IMR-90 (cell line): ENCODE results near the gene BCAS3. TPM values are rescaled to one million over a fixed set of nuclear protein-coding genes. Genes with fewer than 3 reads are reported as not detected.
"Not testable (repeated sequence)": the region's sequence is repeated elsewhere in the genome, so short reads cannot be mapped to it uniquely, and the experiment has no call there.

ENCODE experiments used
- ATAC-seq: fragments of 200-7000 bp; cut with Tn5 transposase; 2 replicates; pipeline ENCODE4 v1.9.1; 2020; ENCODE audit warnings: low read depth, mild to moderate bottlenecking, moderate library complexity
- BruUV-seq: library from RNA; stranded (reverse); fragments of 400-500 nt; replicated peaks from 2 replicates; lab custom pipeline; 2021; lab: Mats Ljungman, UMichigan
- CTCF ChIA-PET: fragments of 300-600 bp; formaldehyde crosslinking; extraction: SDS; loops from one replicate; lab custom pipeline; 2021; ENCODE audit warnings: antibody characterized with exemption; lab: Yijun Ruan, JAX
- POLR2A ChIA-PET: fragments of 300-600 bp; sonication (Branson Sonifier 250); formaldehyde crosslinking; loops from one replicate; lab custom pipeline; 2022; ENCODE audit warnings: antibody characterized with exemption; ENCODE audit not compliant: unreplicated experiment; lab: Charles Lee
- DNase-seq: peaks from one replicate; pipeline ENCODE4 v3.0.0; 2013
- H2AFZ ChIP-seq: replicated peaks from 2 replicates; pipeline ENCODE3; 2013; ENCODE audit warnings: low read length, mild to moderate bottlenecking; ENCODE audit not compliant: poor library complexity
- H2AK5ac ChIP-seq: 2 replicates; pipeline ENCODE4 v1.6.1; 2013; ENCODE audit warnings: low read depth, low read length, inconsistent platforms
- H2AK9ac ChIP-seq: replicated peaks from 2 replicates; pipeline ENCODE3; 2013; ENCODE audit warnings: mild to moderate bottlenecking, low read depth, low read length, moderate library complexity; ENCODE audit not compliant: poor library complexity
- H2BK120ac ChIP-seq: 2 replicates; pipeline ENCODE4 v1.6.1; 2013; ENCODE audit warnings: low read depth, low read length, inconsistent platforms
- H2BK15ac ChIP-seq: 3 replicates; pipeline ENCODE4 v1.6.1; 2013; ENCODE audit warnings: low read depth, low read length, inconsistent platforms
- H2BK20ac ChIP-seq: 2 replicates; pipeline ENCODE4 v1.6.1; 2013; ENCODE audit warnings: low read depth, mild to moderate bottlenecking, inconsistent platforms, low read length, moderate library complexity
- H2BK5ac ChIP-seq: 2 replicates; pipeline ENCODE4 v1.6.1; 2013; ENCODE audit warnings: mild to moderate bottlenecking, low read depth, low read length, inconsistent platforms; ENCODE audit not compliant: poor library complexity, severe bottlenecking
- H3K14ac ChIP-seq: replicated peaks from 2 replicates; pipeline ENCODE4 v1.6.1; 2013; ENCODE audit warnings: low read depth, low read length, inconsistent platforms
- H3K18ac ChIP-seq: 2 replicates; pipeline ENCODE4 v1.6.1; 2013; ENCODE audit warnings: low read depth, low read length, control low read depth
- H3K23ac ChIP-seq: 2 replicates; pipeline ENCODE4 v1.6.1; 2013; ENCODE audit warnings: low read depth, low read length, inconsistent platforms
- H3K27ac ChIP-seq: 2 replicates; pipeline ENCODE4 v1.5.1; 2013; ENCODE audit warnings: mild to moderate bottlenecking, control low read depth, low read length; ENCODE audit not compliant: insufficient read depth
- H3K27me3 ChIP-seq: 2 replicates; pipeline ENCODE4 v1.6.1; 2013; ENCODE audit warnings: low read length; ENCODE audit not compliant: control insufficient read depth, insufficient read depth
- H3K36me3 ChIP-seq: 2 replicates; pipeline ENCODE4 v1.6.1; 2013; ENCODE audit warnings: low read length, mixed read lengths; ENCODE audit not compliant: control insufficient read depth, insufficient read depth
- H3K4ac ChIP-seq: 2 replicates; pipeline ENCODE4 v1.6.1; 2013; ENCODE audit warnings: low read depth, low read length, inconsistent platforms
- H3K4me1 ChIP-seq: 2 replicates; pipeline ENCODE4 v1.6.1; 2013; ENCODE audit warnings: low read length, mixed read lengths; ENCODE audit not compliant: control insufficient read depth, insufficient read depth
- H3K4me2 ChIP-seq: 2 replicates; pipeline ENCODE4 v1.6.1; 2013; ENCODE audit warnings: low read depth, mild to moderate bottlenecking, control low read depth, low read length, moderate library complexity
- H3K4me3 ChIP-seq: 2 replicates; pipeline ENCODE4 v1.5.1; 2013; ENCODE audit warnings: low read depth, mild to moderate bottlenecking, control low read depth, low read length, moderate library complexity; ENCODE audit not compliant: insufficient read depth
- H3K56ac ChIP-seq: 2 replicates; pipeline ENCODE4 v1.6.1; 2013; ENCODE audit warnings: low read length, inconsistent platforms; ENCODE audit not compliant: insufficient read depth; ENCODE audit errors: extremely low read depth
- H3K79me1 ChIP-seq, 2 experiments: 2 replicates each; pipeline ENCODE4 v1.6.1; 2013; ENCODE audit warnings: low read length in 2 of 2, inconsistent platforms in 1 of 2, low read depth in 1 of 2
- H3K9ac ChIP-seq: 2 replicates; pipeline ENCODE4 v1.6.1; 2013; ENCODE audit warnings: low read depth, low read length, control low read depth
- H3K9me1 ChIP-seq: 2 replicates; pipeline ENCODE4 v1.6.1; 2013; ENCODE audit warnings: low read length, inconsistent platforms; ENCODE audit not compliant: insufficient read depth
- H3K9me3 ChIP-seq: 2 replicates; pipeline ENCODE4 v1.6.1; 2013; ENCODE audit warnings: low read length; ENCODE audit not compliant: control insufficient read depth, insufficient read depth
- H4K20me1 ChIP-seq: 2 replicates; pipeline ENCODE4 v1.6.1; 2013; ENCODE audit warnings: low read length, inconsistent platforms; ENCODE audit not compliant: insufficient read depth
- H4K5ac ChIP-seq: 2 replicates; pipeline ENCODE4 v1.6.1; 2013; ENCODE audit warnings: mild to moderate bottlenecking, low read depth, low read length, control low read depth
- H4K8ac ChIP-seq, 2 experiments: 2 replicates each; pipeline ENCODE4 v1.6.1; 2013; ENCODE audit warnings: low read depth in 2 of 2, low read length in 2 of 2, control low read depth in 1 of 2, inconsistent platforms in 1 of 2
- H4K91ac ChIP-seq: 2 replicates; pipeline ENCODE4 v1.6.1; 2013; ENCODE audit warnings: low read depth, low read length, inconsistent platforms; ENCODE audit not compliant: insufficient read depth
- BHLHE40 ChIP-seq: fragments of 150-350 bp; IDR thresholded peaks from 2 replicates; pipeline ENCODE4 v1.6.1; 2016; ENCODE audit warnings: mild to moderate bottlenecking, low read depth, low read length
- RFX5 ChIP-seq: IDR thresholded peaks from 2 replicates; pipeline ENCODE4 v1.8.0; 2012; ENCODE audit warnings: low read depth, mild to moderate bottlenecking, low read length, moderate library complexity
- WGBS, 2 experiments: methylation state at CpG; one replicate each; pipeline versions ENCODE4 v1.1.5 to v1.1.7; 2013; ENCODE audit warnings: missing lambda C conversion rate in 2 of 2; ENCODE audit not compliant: insufficient read length in 1 of 2; ENCODE audit errors: extremely low coverage in 2 of 2; 5-methylcytosine and 5-hydroxymethylcytosine counted together
- dilution Hi-C: fragments of 300-500 bp; cut with HindIII; formaldehyde crosslinking; loops from one replicate; pipeline ENCODE4 v1.14.3; 2018; ENCODE audit warnings: low sequenced_read_pairs; ENCODE audit not compliant: unreplicated experiment
- in situ Hi-C: fragments of 300-500 bp; cut with MboI; formaldehyde crosslinking; loops from 3 replicates; pipeline ENCODE4 v1.14.3; 2019; ENCODE audit warnings: low sequenced_read_pairs, inconsistent platforms, mixed read lengths
- intact Hi-C: fragments of 100-400 bp; cut with micrococcal nuclease; formaldehyde crosslinking; loops from 2 replicates; pipeline ENCODE4 v1.10.0; 2022
- polyA plus RNA-seq, 3 experiments: library from polyadenylated mRNA; depleted of rRNA; stranded (reverse); fragments of >200 nt; gene quantifications; 2 replicates each; pipeline ENCODE4 v1.2.3, GENCODE V29; 2012; ENCODE audit warnings: low replicate concordance in 1 of 3
- total RNA-seq: library from RNA; depleted of rRNA; stranded (reverse); fragments of >200 nt; gene quantifications from 2 replicates; pipeline ENCODE4 v1.2.3, GENCODE V29; 2012
- TF ChIP-seq, protein P1 (sequence below): fragments of 150-350 bp; IDR thresholded peaks from 2 replicates; pipeline ENCODE4 v1.6.1; 2017; ENCODE audit warnings: mild to moderate bottlenecking, antibody characterized with exemption, low read length, low read depth

The BCAS3 gene
- total and polyA plus RNA-seq, 2 of the 4 experiments (the other 2 are of a cell fraction): 6.3 to 27.1 TPM

DNA sequence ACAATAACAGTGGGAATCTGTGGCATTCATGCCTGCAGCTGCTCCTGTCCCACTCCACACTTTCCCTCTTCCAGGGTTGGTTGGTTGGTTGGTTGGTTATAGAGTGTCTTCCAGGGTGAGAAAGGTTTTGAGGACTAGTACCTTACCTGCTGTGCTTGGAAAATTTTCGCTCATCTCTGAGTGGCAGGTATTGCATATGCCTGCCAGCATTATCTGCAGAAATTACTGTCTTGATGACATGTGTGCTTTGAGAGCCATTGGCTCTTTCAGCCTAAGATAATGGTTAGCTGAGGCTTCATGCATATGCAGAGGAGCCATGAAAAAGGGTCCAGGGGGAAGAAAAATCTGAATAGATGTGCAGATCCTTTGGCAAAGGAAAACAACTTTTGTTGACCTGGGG is 131.8 kb downstream of the BCAS3 start:
- in situ Hi-C loops: no loop called here
- Histone ChIP-seq H3K27me3 (no peaks in the 10 kb centered on the region), H3K9me3 (peaks cover 2% of the 10 kb centered on the region; the same call in 1 of the 2 replicates), H2BK120ac (no peak overlapping the region), H3K27ac (no peak overlapping the region), H3K79me1 (no peaks in the 10 kb centered on the region), H2AK5ac (no peak overlapping the region), H2BK5ac (no peak overlapping the region), H3K18ac (no peak overlapping the region), H4K5ac (no peak overlapping the region), H4K20me1 (no peaks in the 10 kb centered on the region), H2BK15ac (no peak overlapping the region), H3K9me1 (peaks cover 4% of the 10 kb centered on the region; the same call in 1 of the 2 replicates), H2AFZ (no peak overlapping the region), H2BK20ac (no peak overlapping the region), H3K4me3 (no peak overlapping the region), H3K4me1 (no peaks in the 10 kb centered on the region), H4K91ac (no peak overlapping the region), H3K4me2 (no peak overlapping the region), H3K56ac (no peak overlapping the region), H3K36me3 (no peaks in the 10 kb centered on the region), H3K4ac (no peak overlapping the region), H3K23ac (no peak overlapping the region), H3K14ac (no peak overlapping the region), H2AK9ac (no peak overlapping the region), H3K9ac (no peak overlapping the region), H4K8ac (no peak overlapping the region)
- intact Hi-C loops: no loop called here
- ChIA-PET POLR2A (no interaction called here), CTCF (no interaction called here)
- BruUV-seq: no TSS peak
- no peak for ATAC-seq
- dilution Hi-C loops: no loop called here
- whole genome bisulfite sequencing, 2 experiments: no CpG with 5 or more reads among the region's 1 CpG
- TF ChIP-seq BHLHE40: no peak
- no peak for TF ChIP-seq RFX5
- TF ChIP-seq, protein P1, sequence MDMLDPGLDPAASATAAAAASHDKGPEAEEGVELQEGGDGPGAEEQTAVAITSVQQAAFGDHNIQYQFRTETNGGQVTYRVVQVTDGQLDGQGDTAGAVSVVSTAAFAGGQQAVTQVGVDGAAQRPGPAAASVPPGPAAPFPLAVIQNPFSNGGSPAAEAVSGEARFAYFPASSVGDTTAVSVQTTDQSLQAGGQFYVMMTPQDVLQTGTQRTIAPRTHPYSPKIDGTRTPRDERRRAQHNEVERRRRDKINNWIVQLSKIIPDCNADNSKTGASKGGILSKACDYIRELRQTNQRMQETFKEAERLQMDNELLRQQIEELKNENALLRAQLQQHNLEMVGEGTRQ: no peak
- no peak for DNase-seq

DNA sequence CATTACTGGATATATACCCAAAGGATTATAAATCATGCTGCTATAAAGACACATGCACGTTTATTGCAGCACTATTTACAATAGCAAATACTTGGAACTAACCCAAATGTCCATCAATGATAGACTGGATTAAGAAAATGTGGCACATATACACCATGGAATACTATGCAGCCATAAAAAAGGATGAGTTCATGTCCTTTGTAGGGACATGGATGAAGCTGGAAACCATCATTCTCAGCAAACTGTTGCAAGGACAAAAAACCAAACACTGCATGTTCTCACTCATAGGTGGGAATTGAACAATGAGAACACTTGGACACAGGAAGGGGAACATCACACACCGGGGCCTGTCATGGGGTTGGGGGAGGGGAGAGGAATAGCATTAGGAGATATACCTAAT is 137.3 kb downstream of the BCAS3 start:
- H4K5ac ChIP-seq, in situ Hi-C loops, H2BK15ac ChIP-seq, H2BK120ac ChIP-seq, H3K9me1 ChIP-seq, DNase-seq, H3K4ac ChIP-seq, H3K27ac ChIP-seq, H2AFZ ChIP-seq, H3K56ac ChIP-seq, dilution Hi-C loops, H3K14ac ChIP-seq, ATAC-seq, H3K4me3 ChIP-seq, H4K8ac ChIP-seq, H3K79me1 ChIP-seq, intact Hi-C loops, H3K18ac ChIP-seq, POLR2A ChIA-PET, H3K23ac ChIP-seq, H3K36me3 ChIP-seq, H4K20me1 ChIP-seq, H3K4me2 ChIP-seq, H3K9ac ChIP-seq, CTCF ChIA-PET, H2AK9ac ChIP-seq, H2AK5ac ChIP-seq, H3K4me1 ChIP-seq, H2BK5ac ChIP-seq, H2BK20ac ChIP-seq, BruUV-seq, H3K27me3 ChIP-seq, H3K9me3 ChIP-seq, H4K91ac ChIP-seq: not testable (repeated sequence)
- WGBS, 2 experiments: no CpG with 5 or more reads among the region's 2 CpGs
